Measurements from ENCODE around the gene DCC.

DNA sequence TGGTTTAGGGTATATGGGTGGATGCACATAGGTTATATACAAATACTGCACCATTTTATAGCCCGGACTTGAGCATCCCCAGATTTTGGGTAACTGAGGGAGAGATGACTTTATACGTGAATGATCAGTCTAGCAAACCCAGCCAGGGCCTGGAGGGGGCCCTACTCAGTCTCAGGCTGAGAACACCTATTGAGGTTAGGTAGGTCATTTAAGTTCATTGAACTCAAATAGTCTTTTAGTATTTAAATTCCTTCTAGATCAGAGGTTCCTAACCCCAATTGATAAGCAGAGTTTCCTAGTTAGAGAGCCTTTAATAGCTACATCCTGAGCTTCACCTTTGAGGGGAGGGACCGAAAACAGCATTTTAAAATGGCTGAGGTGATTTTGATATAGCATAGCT lies 487.0 kb downstream of the DCC start:
- TF ChIP-seq HDAC2 (IDR thresholded peaks at IDR 0.05) = no peak
- TF ChIP-seq POLR2A (IDR thresholded peaks at IDR 0.05; ENCODE audit: low read length) = no peak
- TF ChIP-seq POLR2AphosphoS2 (conservative IDR thresholded peaks at IDR 0.05; ENCODE audit: low read length) = no peak
- no peak for TF ChIP-seq CEBPB (IDR thresholded peaks at IDR 0.05)
- no peak for TF ChIP-seq RAD21 (conservative IDR thresholded peaks at IDR 0.05 in 1 of 2, IDR thresholded peaks at IDR 0.05 in 1 of 2)
- TF ChIP-seq BHLHE40 (IDR thresholded peaks at IDR 0.05; ENCODE audit: low read depth, low read length) = no peak
- TF ChIP-seq, protein P1, sequence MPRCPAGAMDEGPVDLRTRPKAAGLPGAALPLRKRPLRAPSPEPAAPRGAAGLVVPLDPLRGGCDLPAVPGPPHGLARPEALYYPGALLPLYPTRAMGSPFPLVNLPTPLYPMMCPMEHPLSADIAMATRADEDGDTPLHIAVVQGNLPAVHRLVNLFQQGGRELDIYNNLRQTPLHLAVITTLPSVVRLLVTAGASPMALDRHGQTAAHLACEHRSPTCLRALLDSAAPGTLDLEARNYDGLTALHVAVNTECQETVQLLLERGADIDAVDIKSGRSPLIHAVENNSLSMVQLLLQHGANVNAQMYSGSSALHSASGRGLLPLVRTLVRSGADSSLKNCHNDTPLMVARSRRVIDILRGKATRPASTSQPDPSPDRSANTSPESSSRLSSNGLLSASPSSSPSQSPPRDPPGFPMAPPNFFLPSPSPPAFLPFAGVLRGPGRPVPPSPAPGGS (IDR thresholded peaks at IDR 0.05) = no peak
- TF ChIP-seq, protein P2, sequence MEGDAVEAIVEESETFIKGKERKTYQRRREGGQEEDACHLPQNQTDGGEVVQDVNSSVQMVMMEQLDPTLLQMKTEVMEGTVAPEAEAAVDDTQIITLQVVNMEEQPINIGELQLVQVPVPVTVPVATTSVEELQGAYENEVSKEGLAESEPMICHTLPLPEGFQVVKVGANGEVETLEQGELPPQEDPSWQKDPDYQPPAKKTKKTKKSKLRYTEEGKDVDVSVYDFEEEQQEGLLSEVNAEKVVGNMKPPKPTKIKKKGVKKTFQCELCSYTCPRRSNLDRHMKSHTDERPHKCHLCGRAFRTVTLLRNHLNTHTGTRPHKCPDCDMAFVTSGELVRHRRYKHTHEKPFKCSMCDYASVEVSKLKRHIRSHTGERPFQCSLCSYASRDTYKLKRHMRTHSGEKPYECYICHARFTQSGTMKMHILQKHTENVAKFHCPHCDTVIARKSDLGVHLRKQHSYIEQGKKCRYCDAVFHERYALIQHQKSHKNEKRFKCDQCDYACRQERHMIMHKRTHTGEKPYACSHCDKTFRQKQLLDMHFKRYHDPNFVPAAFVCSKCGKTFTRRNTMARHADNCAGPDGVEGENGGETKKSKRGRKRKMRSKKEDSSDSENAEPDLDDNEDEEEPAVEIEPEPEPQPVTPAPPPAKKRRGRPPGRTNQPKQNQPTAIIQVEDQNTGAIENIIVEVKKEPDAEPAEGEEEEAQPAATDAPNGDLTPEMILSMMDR (IDR thresholded peaks at IDR 0.05) = no peak
- TF ChIP-seq, protein P3, sequence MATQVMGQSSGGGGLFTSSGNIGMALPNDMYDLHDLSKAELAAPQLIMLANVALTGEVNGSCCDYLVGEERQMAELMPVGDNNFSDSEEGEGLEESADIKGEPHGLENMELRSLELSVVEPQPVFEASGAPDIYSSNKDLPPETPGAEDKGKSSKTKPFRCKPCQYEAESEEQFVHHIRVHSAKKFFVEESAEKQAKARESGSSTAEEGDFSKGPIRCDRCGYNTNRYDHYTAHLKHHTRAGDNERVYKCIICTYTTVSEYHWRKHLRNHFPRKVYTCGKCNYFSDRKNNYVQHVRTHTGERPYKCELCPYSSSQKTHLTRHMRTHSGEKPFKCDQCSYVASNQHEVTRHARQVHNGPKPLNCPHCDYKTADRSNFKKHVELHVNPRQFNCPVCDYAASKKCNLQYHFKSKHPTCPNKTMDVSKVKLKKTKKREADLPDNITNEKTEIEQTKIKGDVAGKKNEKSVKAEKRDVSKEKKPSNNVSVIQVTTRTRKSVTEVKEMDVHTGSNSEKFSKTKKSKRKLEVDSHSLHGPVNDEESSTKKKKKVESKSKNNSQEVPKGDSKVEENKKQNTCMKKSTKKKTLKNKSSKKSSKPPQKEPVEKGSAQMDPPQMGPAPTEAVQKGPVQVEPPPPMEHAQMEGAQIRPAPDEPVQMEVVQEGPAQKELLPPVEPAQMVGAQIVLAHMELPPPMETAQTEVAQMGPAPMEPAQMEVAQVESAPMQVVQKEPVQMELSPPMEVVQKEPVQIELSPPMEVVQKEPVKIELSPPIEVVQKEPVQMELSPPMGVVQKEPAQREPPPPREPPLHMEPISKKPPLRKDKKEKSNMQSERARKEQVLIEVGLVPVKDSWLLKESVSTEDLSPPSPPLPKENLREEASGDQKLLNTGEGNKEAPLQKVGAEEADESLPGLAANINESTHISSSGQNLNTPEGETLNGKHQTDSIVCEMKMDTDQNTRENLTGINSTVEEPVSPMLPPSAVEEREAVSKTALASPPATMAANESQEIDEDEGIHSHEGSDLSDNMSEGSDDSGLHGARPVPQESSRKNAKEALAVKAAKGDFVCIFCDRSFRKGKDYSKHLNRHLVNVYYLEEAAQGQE (IDR thresholded peaks at IDR 0.05) = no peak
- TF ChIP-seq JUN (IDR thresholded peaks at IDR 0.05) = no peak

Data from A549 (cell line).